MM.1S (cell line): ENCODE measurements around the gene MANSC1.
A peak's percentile ranks its signal among the peaks of the same experiment; 100 is the strongest.

Source experiments
- DNase-seq: peaks from one replicate; pipeline ENCODE4 v3.0.0-alpha.2; 2015
- H2AFZ ChIP-seq: fragments of 300-600 bp; sonication (generic); 2 replicates; pipeline ENCODE4 v1.6.0; 2016; ENCODE audit warnings: antibody characterized with exemption, low read length
- H3F3A ChIP-seq: fragments of 300-600 bp; sonication (generic); 2 replicates; pipeline ENCODE4 v1.6.1; 2016; ENCODE audit warnings: mild to moderate bottlenecking, antibody characterized with exemption, low read length, moderate library complexity, mixed read lengths; ENCODE audit not compliant: insufficient read depth
- H3K27ac ChIP-seq: fragments of 300-600 bp; sonication (generic); 2 replicates; pipeline ENCODE4 v1.5.1; 2016; ENCODE audit warnings: mild to moderate bottlenecking, low read length
- H3K27me3 ChIP-seq: fragments of 300-600 bp; sonication (generic); replicated peaks from 2 replicates; pipeline ENCODE4 v1.6.0; 2016; ENCODE audit warnings: low read length; ENCODE audit not compliant: insufficient read depth
- H3K36me3 ChIP-seq: fragments of 300-600 bp; sonication (generic); replicated peaks from 2 replicates; pipeline ENCODE4 v1.6.1; 2016; ENCODE audit warnings: mild to moderate bottlenecking, low read length, mixed read lengths; ENCODE audit not compliant: insufficient read depth
- H3K4me1 ChIP-seq: fragments of 300-600 bp; sonication (generic); 2 replicates; pipeline ENCODE4 v1.6.1; 2016; ENCODE audit warnings: low read length, mixed read lengths
- H3K4me2 ChIP-seq: fragments of 300-600 bp; sonication (generic); 2 replicates; pipeline ENCODE4 v1.6.0; 2016; ENCODE audit warnings: low read depth, low read length
- H3K4me3 ChIP-seq: fragments of 300-600 bp; sonication (generic); 2 replicates; pipeline ENCODE4 v1.5.1; 2016; ENCODE audit warnings: low read length, mixed read lengths
- H3K79me2 ChIP-seq: fragments of 300-600 bp; sonication (generic); 2 replicates; pipeline ENCODE4 v1.6.1; 2016; ENCODE audit warnings: mixed run types, low read length, mixed read lengths
- H3K9ac ChIP-seq: fragments of 300-600 bp; sonication (generic); 2 replicates; pipeline ENCODE4 v1.6.1; 2016; ENCODE audit warnings: low read length, mixed read lengths
- H3K9me2 ChIP-seq: fragments of 300-600 bp; sonication (generic); replicated peaks from 2 replicates; pipeline ENCODE4 v1.6.1; 2016; ENCODE audit warnings: mild to moderate bottlenecking, low read length, mixed read lengths; ENCODE audit not compliant: insufficient read depth
- H3K9me3 ChIP-seq: fragments of 300-600 bp; sonication (generic); replicated peaks from 2 replicates; pipeline ENCODE4 v1.6.1; 2016; ENCODE audit warnings: mild to moderate bottlenecking, low read length, mixed read lengths; ENCODE audit not compliant: insufficient read depth
- H4K20me1 ChIP-seq: fragments of 300-600 bp; sonication (generic); 2 replicates; pipeline ENCODE4 v1.6.1; 2016; ENCODE audit warnings: mild to moderate bottlenecking, low read length, moderate library complexity, mixed read lengths; ENCODE audit not compliant: insufficient read depth
- CTCF ChIP-seq: fragments of 300-600 bp; sonication (generic); IDR thresholded peaks from 2 replicates; pipeline ENCODE4 v1.5.1; 2016; ENCODE audit warnings: antibody characterized with exemption, low read length, mixed read lengths
- EZH2 ChIP-seq: fragments of 300-600 bp; sonication (generic); optimal IDR thresholded peaks from 2 replicates; pipeline ENCODE3; 2017; ENCODE audit warnings: low read depth, mild to moderate bottlenecking, antibody characterized with exemption, low read length, mixed read lengths
- EZH2phosphoT487 ChIP-seq: fragments of 300-600 bp; sonication (generic); IDR thresholded peaks from 2 replicates; pipeline ENCODE4 v1.6.1; 2018; ENCODE audit warnings: antibody characterized with exemption, low read length

The MANSC1 gene

GRCh38 chr12:12333407-12334366 is 16.4 kb downstream of the MANSC1 start:
- no peak overlapping the region for H3K27ac ChIP-seq
- TF ChIP-seq CTCF, result no peak
- no peak for TF ChIP-seq EZH2phosphoT487
- TF ChIP-seq EZH2, result no peak
- H3K9ac ChIP-seq, result no peak overlapping the region
- peak overlapping the region; percentile 33 for H2AFZ ChIP-seq
- no peaks in the 10 kb centered on the region for H3K79me2 ChIP-seq
- H3F3A ChIP-seq, result no peaks in the 10 kb centered on the region
- no peaks in the 10 kb centered on the region for H3K27me3 ChIP-seq
- H4K20me1 ChIP-seq, result no peaks in the 10 kb centered on the region
- H3K36me3 ChIP-seq, result no peaks in the 10 kb centered on the region
- no peak for DNase-seq
- H3K4me2 ChIP-seq, result peak overlapping the region; percentile 39
- H3K4me1 ChIP-seq, result no peaks in the 10 kb centered on the region
- no peak overlapping the region for H3K4me3 ChIP-seq
- H3K9me2 ChIP-seq, result no peaks in the 10 kb centered on the region
- no peaks in the 10 kb centered on the region for H3K9me3 ChIP-seq

- Histone ChIP-seq H3K4me2 (no peak overlapping the region), H3F3A (no peaks in the 10 kb centered on the region), H3K4me3 (no peak overlapping the region), H3K27me3 (no peaks in the 10 kb centered on the region), H3K4me1 (no peaks in the 10 kb centered on the region), H3K9me2 (no peaks in the 10 kb centered on the region), H4K20me1 (no peaks in the 10 kb centered on the region), H3K9ac (no peak overlapping the region), H3K9me3 (no peaks in the 10 kb centered on the region), H3K36me3 (no peaks in the 10 kb centered on the region), H2AFZ (no peak overlapping the region), H3K27ac (no peak overlapping the region), H3K79me2 (no peaks in the 10 kb centered on the region)
- TF ChIP-seq CTCF (no peak), EZH2 (no peak), EZH2phosphoT487 (no peak)
- no peak for DNase-seq
Measured at GRCh38 chr12:12331896-12332295, 18.1 kb downstream of the MANSC1 start.

GRCh38 chr12:12331244-12331771 is 18.7 kb downstream of the MANSC1 start:
- H3K27me3 ChIP-seq, result no peaks in the 10 kb centered on the region
- no peaks in the 10 kb centered on the region for H3K79me2 ChIP-seq
- no peaks in the 10 kb centered on the region for H3K9me3 ChIP-seq
- no peaks in the 10 kb centered on the region for H3K9me2 ChIP-seq
- no peaks in the 10 kb centered on the region for H3K4me1 ChIP-seq
- H3K27ac ChIP-seq, result no peak overlapping the region
- H3K36me3 ChIP-seq, result no peaks in the 10 kb centered on the region
- no peak overlapping the region for H2AFZ ChIP-seq
- H4K20me1 ChIP-seq, result no peaks in the 10 kb centered on the region
- no peak for DNase-seq
- no peaks in the 10 kb centered on the region for H3F3A ChIP-seq
- no peak overlapping the region for H3K4me2 ChIP-seq
- TF ChIP-seq EZH2phosphoT487 (no peak), EZH2 (no peak), CTCF (no peak)
- H3K9ac ChIP-seq, result no peak overlapping the region
- H3K4me3 ChIP-seq, result no peak overlapping the region
